IMR-90 (cell line): ENCODE data around the gene KCNMA1. TPM values are rescaled to one million over a fixed set of nuclear protein-coding genes. Genes with fewer than 3 reads are reported as not detected.

Experiments used
- ATAC-seq: fragments of 200-7000 bp; cut with Tn5 transposase; 2 replicates; pipeline ENCODE4 v1.9.1; 2020; ENCODE audit warnings: low read depth, mild to moderate bottlenecking, moderate library complexity
- BruUV-seq: library from RNA; stranded (reverse); fragments of 400-500 nt; replicated peaks from 2 replicates; lab custom pipeline; 2021; lab: Mats Ljungman, UMichigan
- CTCF ChIA-PET: fragments of 300-600 bp; formaldehyde crosslinking; extraction: SDS; loops from one replicate; lab custom pipeline; 2021; ENCODE audit warnings: antibody characterized with exemption; lab: Yijun Ruan, JAX
- POLR2A ChIA-PET: fragments of 300-600 bp; sonication (Branson Sonifier 250); formaldehyde crosslinking; loops from one replicate; lab custom pipeline; 2022; ENCODE audit warnings: antibody characterized with exemption; ENCODE audit not compliant: unreplicated experiment; lab: Charles Lee
- DNase-seq: peaks from one replicate; pipeline ENCODE4 v3.0.0; 2013
- H2AFZ ChIP-seq: replicated peaks from 2 replicates; pipeline ENCODE3; 2013; ENCODE audit warnings: low read length, mild to moderate bottlenecking; ENCODE audit not compliant: poor library complexity
- H2AK5ac ChIP-seq: 2 replicates; pipeline ENCODE4 v1.6.1; 2013; ENCODE audit warnings: low read depth, low read length, inconsistent platforms
- H2AK9ac ChIP-seq: replicated peaks from 2 replicates; pipeline ENCODE3; 2013; ENCODE audit warnings: mild to moderate bottlenecking, low read depth, low read length, moderate library complexity; ENCODE audit not compliant: poor library complexity
- H2BK120ac ChIP-seq: 2 replicates; pipeline ENCODE4 v1.6.1; 2013; ENCODE audit warnings: low read depth, low read length, inconsistent platforms
- H2BK15ac ChIP-seq: 3 replicates; pipeline ENCODE4 v1.6.1; 2013; ENCODE audit warnings: low read depth, low read length, inconsistent platforms
- H2BK20ac ChIP-seq: 2 replicates; pipeline ENCODE4 v1.6.1; 2013; ENCODE audit warnings: low read depth, mild to moderate bottlenecking, inconsistent platforms, low read length, moderate library complexity
- H2BK5ac ChIP-seq: 2 replicates; pipeline ENCODE4 v1.6.1; 2013; ENCODE audit warnings: mild to moderate bottlenecking, low read depth, low read length, inconsistent platforms; ENCODE audit not compliant: poor library complexity, severe bottlenecking
- H3K14ac ChIP-seq: replicated peaks from 2 replicates; pipeline ENCODE4 v1.6.1; 2013; ENCODE audit warnings: low read depth, low read length, inconsistent platforms
- H3K18ac ChIP-seq: 2 replicates; pipeline ENCODE4 v1.6.1; 2013; ENCODE audit warnings: low read depth, low read length, control low read depth
- H3K23ac ChIP-seq: 2 replicates; pipeline ENCODE4 v1.6.1; 2013; ENCODE audit warnings: low read depth, low read length, inconsistent platforms
- H3K27ac ChIP-seq: 2 replicates; pipeline ENCODE4 v1.5.1; 2013; ENCODE audit warnings: mild to moderate bottlenecking, control low read depth, low read length; ENCODE audit not compliant: insufficient read depth
- H3K27me3 ChIP-seq: 2 replicates; pipeline ENCODE4 v1.6.1; 2013; ENCODE audit warnings: low read length; ENCODE audit not compliant: control insufficient read depth, insufficient read depth
- H3K36me3 ChIP-seq: 2 replicates; pipeline ENCODE4 v1.6.1; 2013; ENCODE audit warnings: low read length, mixed read lengths; ENCODE audit not compliant: control insufficient read depth, insufficient read depth
- H3K4ac ChIP-seq: 2 replicates; pipeline ENCODE4 v1.6.1; 2013; ENCODE audit warnings: low read depth, low read length, inconsistent platforms
- H3K4me1 ChIP-seq: 2 replicates; pipeline ENCODE4 v1.6.1; 2013; ENCODE audit warnings: low read length, mixed read lengths; ENCODE audit not compliant: control insufficient read depth, insufficient read depth
- H3K4me2 ChIP-seq: 2 replicates; pipeline ENCODE4 v1.6.1; 2013; ENCODE audit warnings: low read depth, mild to moderate bottlenecking, control low read depth, low read length, moderate library complexity
- H3K4me3 ChIP-seq: 2 replicates; pipeline ENCODE4 v1.5.1; 2013; ENCODE audit warnings: low read depth, mild to moderate bottlenecking, control low read depth, low read length, moderate library complexity; ENCODE audit not compliant: insufficient read depth
- H3K56ac ChIP-seq: 2 replicates; pipeline ENCODE4 v1.6.1; 2013; ENCODE audit warnings: low read length, inconsistent platforms; ENCODE audit not compliant: insufficient read depth; ENCODE audit errors: extremely low read depth
- H3K79me1 ChIP-seq, 2 experiments: 2 replicates each; pipeline ENCODE4 v1.6.1; 2013; ENCODE audit warnings: low read length in 2 of 2, inconsistent platforms in 1 of 2, low read depth in 1 of 2
- H3K9ac ChIP-seq: 2 replicates; pipeline ENCODE4 v1.6.1; 2013; ENCODE audit warnings: low read depth, low read length, control low read depth
- H3K9me1 ChIP-seq: 2 replicates; pipeline ENCODE4 v1.6.1; 2013; ENCODE audit warnings: low read length, inconsistent platforms; ENCODE audit not compliant: insufficient read depth
- H3K9me3 ChIP-seq: 2 replicates; pipeline ENCODE4 v1.6.1; 2013; ENCODE audit warnings: low read length; ENCODE audit not compliant: control insufficient read depth, insufficient read depth
- H4K20me1 ChIP-seq: 2 replicates; pipeline ENCODE4 v1.6.1; 2013; ENCODE audit warnings: low read length, inconsistent platforms; ENCODE audit not compliant: insufficient read depth
- H4K5ac ChIP-seq: 2 replicates; pipeline ENCODE4 v1.6.1; 2013; ENCODE audit warnings: mild to moderate bottlenecking, low read depth, low read length, control low read depth
- H4K8ac ChIP-seq, 2 experiments: 2 replicates each; pipeline ENCODE4 v1.6.1; 2013; ENCODE audit warnings: low read depth in 2 of 2, low read length in 2 of 2, control low read depth in 1 of 2, inconsistent platforms in 1 of 2
- H4K91ac ChIP-seq: 2 replicates; pipeline ENCODE4 v1.6.1; 2013; ENCODE audit warnings: low read depth, low read length, inconsistent platforms; ENCODE audit not compliant: insufficient read depth
- BHLHE40 ChIP-seq: fragments of 150-350 bp; IDR thresholded peaks from 2 replicates; pipeline ENCODE4 v1.6.1; 2016; ENCODE audit warnings: mild to moderate bottlenecking, low read depth, low read length
- CEBPB ChIP-seq: IDR thresholded peaks from 2 replicates; pipeline ENCODE4 v1.6.1; 2012; ENCODE audit warnings: low read depth, low read length, improper control_type of control experiment
- CHD1 ChIP-seq: IDR thresholded peaks from 2 replicates; pipeline ENCODE4 v1.6.1; 2012; ENCODE audit warnings: low read depth, low read length, improper control_type of control experiment
- ELK1 ChIP-seq: fragments of 150-350 bp; IDR thresholded peaks from 2 replicates; pipeline ENCODE4 v1.6.1; 2016; ENCODE audit warnings: low read depth, mild to moderate bottlenecking, low read length, moderate library complexity, borderline replicate concordance
- FOS ChIP-seq: fragments of 150-350 bp; IDR thresholded peaks from 2 replicates; pipeline ENCODE4 v1.6.1; 2016; ENCODE audit warnings: low read depth, low read length
- MAFK ChIP-seq: IDR thresholded peaks from 2 replicates; pipeline ENCODE4 v1.6.1; 2012; ENCODE audit warnings: low read depth, low read length, improper control_type of control experiment
- MAZ ChIP-seq: IDR thresholded peaks from 2 replicates; pipeline ENCODE4 v1.6.1; 2012; ENCODE audit warnings: low read depth, mild to moderate bottlenecking, low read length, improper control_type of control experiment, moderate library complexity, borderline replicate concordance
- MXI1 ChIP-seq: IDR thresholded peaks from 2 replicates; pipeline ENCODE4 v1.6.1; 2012; ENCODE audit warnings: low read depth, mild to moderate bottlenecking, low read length, moderate library complexity, borderline replicate concordance
- NFE2L2 ChIP-seq: fragments of 150-350 bp; IDR thresholded peaks from 2 replicates; pipeline ENCODE4 v1.6.1; 2016; ENCODE audit warnings: low read depth, mild to moderate bottlenecking, low read length
- POLR2A ChIP-seq: IDR thresholded peaks from 2 replicates; pipeline ENCODE4 v1.6.1; 2012; ENCODE audit warnings: mild to moderate bottlenecking, low read depth, low read length
- RAD21 ChIP-seq: IDR thresholded peaks from 2 replicates; pipeline ENCODE4 v1.6.1; 2012; ENCODE audit warnings: low read length, improper control_type of control experiment
- RCOR1 ChIP-seq: IDR thresholded peaks from 2 replicates; pipeline ENCODE4 v1.6.1; 2012; ENCODE audit warnings: mild to moderate bottlenecking, low read length, improper control_type of control experiment; ENCODE audit not compliant: insufficient replicate concordance
- RFX5 ChIP-seq: IDR thresholded peaks from 2 replicates; pipeline ENCODE4 v1.8.0; 2012; ENCODE audit warnings: low read depth, mild to moderate bottlenecking, low read length, moderate library complexity
- SMC3 ChIP-seq: fragments of 150-350 bp; IDR thresholded peaks from 2 replicates; pipeline ENCODE4 v1.6.1; 2016; ENCODE audit warnings: low read depth, mild to moderate bottlenecking, antibody characterized with exemption, low read length, moderate library complexity
- USF2 ChIP-seq: fragments of 150-350 bp; IDR thresholded peaks from 2 replicates; pipeline ENCODE4 v1.6.1; 2017; ENCODE audit warnings: mild to moderate bottlenecking, antibody characterized with exemption, low read length, low read depth
- WGBS, 2 experiments: methylation state at CpG; one replicate each; pipeline versions ENCODE4 v1.1.5 to v1.1.7; 2013; ENCODE audit warnings: missing lambda C conversion rate in 2 of 2; ENCODE audit not compliant: insufficient read length in 1 of 2; ENCODE audit errors: extremely low coverage in 2 of 2; 5-methylcytosine and 5-hydroxymethylcytosine counted together
- dilution Hi-C: fragments of 300-500 bp; cut with HindIII; formaldehyde crosslinking; loops from one replicate; pipeline ENCODE4 v1.14.3; 2018; ENCODE audit warnings: low sequenced_read_pairs; ENCODE audit not compliant: unreplicated experiment
- in situ Hi-C: fragments of 300-500 bp; cut with MboI; formaldehyde crosslinking; loops from 3 replicates; pipeline ENCODE4 v1.14.3; 2019; ENCODE audit warnings: low sequenced_read_pairs, inconsistent platforms, mixed read lengths
- intact Hi-C: fragments of 100-400 bp; cut with micrococcal nuclease; formaldehyde crosslinking; loops from 2 replicates; pipeline ENCODE4 v1.10.0; 2022
- polyA plus RNA-seq, 3 experiments: library from polyadenylated mRNA; depleted of rRNA; stranded (reverse); fragments of >200 nt; gene quantifications; 2 replicates each; pipeline ENCODE4 v1.2.3, GENCODE V29; 2012; ENCODE audit warnings: low replicate concordance in 1 of 3
- total RNA-seq: library from RNA; depleted of rRNA; stranded (reverse); fragments of >200 nt; gene quantifications from 2 replicates; pipeline ENCODE4 v1.2.3, GENCODE V29; 2012
- TF ChIP-seq, protein P1 (sequence below): conservative IDR thresholded peaks from 2 replicates; pipeline ENCODE4 v1.5.1; 2012; ENCODE audit warnings: mild to moderate bottlenecking, low read depth, low read length, improper control_type of control experiment

The KCNMA1 gene
- total and polyA plus RNA-seq, 2 of the 4 experiments (the other 2 are of a cell fraction): 25.6 to 29.6 TPM

- Histone ChIP-seq H3K9me3 (no peaks in the 10 kb centered on the region), H3K79me1 (no peaks in the 10 kb centered on the region), H4K91ac (no peak overlapping the region), H3K23ac (no peak overlapping the region), H3K9ac (no peak overlapping the region), H3K36me3 (no peaks in the 10 kb centered on the region), H2AFZ (no peak overlapping the region), H3K27me3 (peaks cover 7% of the 10 kb centered on the region; the same call in 1 of the 2 replicates), H2BK120ac (no peak overlapping the region), H3K4me3 (no peak overlapping the region), H3K4me2 (no peak overlapping the region), H2BK20ac (no peak overlapping the region), H3K4me1 (no peaks in the 10 kb centered on the region), H2AK9ac (no peak overlapping the region), H2BK15ac (no peak overlapping the region), H3K9me1 (no peaks in the 10 kb centered on the region), H3K56ac (no peak overlapping the region), H4K8ac (no peak overlapping the region), H4K20me1 (no peaks in the 10 kb centered on the region), H3K27ac (no peak overlapping the region), H3K4ac (no peak overlapping the region), H3K14ac (no peak overlapping the region), H4K5ac (no peak overlapping the region), H2BK5ac (no peak overlapping the region), H2AK5ac (no peak overlapping the region), H3K18ac (no peak overlapping the region)
- DNase-seq: no peak
- BruUV-seq: no TSS peak
- dilution Hi-C loops (no loop called here), intact Hi-C loops (no loop called here), in situ Hi-C loops (no loop called here)
- CTCF ChIA-PET: no interaction called here
- ATAC-seq: no peak
- WGBS, 2 experiments: 40% methylated on average over 1 of the region's 10 CpGs; no CpG with 5 or more reads in 1 of the 2 experiments
- POLR2A ChIA-PET: no interaction called here
- TF ChIP-seq NFE2L2 (no peak), POLR2A (no peak), BHLHE40 (no peak), MAFK (no peak), CHD1 (no peak), RCOR1 (no peak), FOS (no peak), ELK1 (no peak), SMC3 (no peak), RAD21 (no peak), RFX5 (no peak), USF2 (no peak), MAZ (no peak), MXI1 (no peak), CEBPB (no peak)
- TF ChIP-seq, protein P1, sequence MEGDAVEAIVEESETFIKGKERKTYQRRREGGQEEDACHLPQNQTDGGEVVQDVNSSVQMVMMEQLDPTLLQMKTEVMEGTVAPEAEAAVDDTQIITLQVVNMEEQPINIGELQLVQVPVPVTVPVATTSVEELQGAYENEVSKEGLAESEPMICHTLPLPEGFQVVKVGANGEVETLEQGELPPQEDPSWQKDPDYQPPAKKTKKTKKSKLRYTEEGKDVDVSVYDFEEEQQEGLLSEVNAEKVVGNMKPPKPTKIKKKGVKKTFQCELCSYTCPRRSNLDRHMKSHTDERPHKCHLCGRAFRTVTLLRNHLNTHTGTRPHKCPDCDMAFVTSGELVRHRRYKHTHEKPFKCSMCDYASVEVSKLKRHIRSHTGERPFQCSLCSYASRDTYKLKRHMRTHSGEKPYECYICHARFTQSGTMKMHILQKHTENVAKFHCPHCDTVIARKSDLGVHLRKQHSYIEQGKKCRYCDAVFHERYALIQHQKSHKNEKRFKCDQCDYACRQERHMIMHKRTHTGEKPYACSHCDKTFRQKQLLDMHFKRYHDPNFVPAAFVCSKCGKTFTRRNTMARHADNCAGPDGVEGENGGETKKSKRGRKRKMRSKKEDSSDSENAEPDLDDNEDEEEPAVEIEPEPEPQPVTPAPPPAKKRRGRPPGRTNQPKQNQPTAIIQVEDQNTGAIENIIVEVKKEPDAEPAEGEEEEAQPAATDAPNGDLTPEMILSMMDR: no peak
Observed at GRCh38 chr10:76869931-76870330, 767.7 kb downstream of the KCNMA1 start.
